Caco-2 (cell line): ENCODE data around the gene EEIG1. TPM values are rescaled to one million over a fixed set of nuclear protein-coding genes. Genes with fewer than 3 reads are reported as not detected.

Source experiments
- BruUV-seq: library from RNA; stranded (reverse); fragments of 400-500 nt; replicated peaks from 2 replicates; lab custom pipeline; 2021; lab: Mats Ljungman, UMichigan
- CTCF ChIA-PET: fragments of 300-600 bp; sonication (Branson Sonifier 250); formaldehyde crosslinking; loops from one replicate; lab custom pipeline; 2022; ENCODE audit warnings: antibody characterized with exemption; lab: Charles Lee
- POLR2A ChIA-PET: fragments of 300-600 bp; sonication (Branson Sonifier 250); formaldehyde crosslinking; loops from one replicate; lab custom pipeline; 2022; ENCODE audit warnings: antibody characterized with exemption; lab: Charles Lee
- DNase-seq, 2 experiments: peaks; one replicate each; pipeline versions ENCODE4 v3.0.0 to v3.0.0-alpha.2; 2020 to 2022
- H3K27me3 ChIP-seq: replicated peaks from 2 replicates; pipeline ENCODE4 v1.6.0; 2011; ENCODE audit warnings: low read length; ENCODE audit not compliant: control insufficient read depth, insufficient read depth
- H3K36me3 ChIP-seq: 2 replicates; pipeline ENCODE4 v1.5.1; 2011; ENCODE audit warnings: low read length; ENCODE audit not compliant: control insufficient read depth, insufficient read depth
- H3K4me1 ChIP-seq: fragments of 250-450 bp; sonication (Bioruptor Pico); 2 replicates; pipeline ENCODE4 v1.5.1; 2020; ENCODE audit warnings: mild to moderate bottlenecking
- H3K4me3 ChIP-seq: 2 replicates; pipeline ENCODE4 v1.5.1; 2011; ENCODE audit warnings: low read depth, mild to moderate bottlenecking, control low read depth, low read length
- H3K9me3 ChIP-seq: fragments of 250-450 bp; sonication (Bioruptor Pico); 2 replicates; pipeline ENCODE4 v1.5.1; 2020; ENCODE audit warnings: mild to moderate bottlenecking, moderate library complexity
- H3K27ac Mint-ChIP-seq: one replicate; pipeline ENCODE4 v1.8.0; 2022; ENCODE audit warnings: mixed read lengths; ENCODE audit not compliant: unreplicated experiment
- H3K27me3 Mint-ChIP-seq: one replicate; pipeline ENCODE4 v1.8.0; 2022; ENCODE audit warnings: mixed read lengths; ENCODE audit not compliant: insufficient read depth, unreplicated experiment
- H3K36me3 Mint-ChIP-seq: one replicate; pipeline ENCODE4 v1.8.0; 2022; ENCODE audit warnings: mild to moderate bottlenecking, mixed read lengths; ENCODE audit not compliant: insufficient read depth, unreplicated experiment
- H3K4me1 Mint-ChIP-seq: one replicate; pipeline ENCODE4 v1.8.0; 2022; ENCODE audit warnings: low read depth, mixed read lengths; ENCODE audit not compliant: unreplicated experiment
- H3K4me3 Mint-ChIP-seq: one replicate; pipeline ENCODE4 v1.8.0; 2022; ENCODE audit warnings: mild to moderate bottlenecking, moderate library complexity, mixed read lengths; ENCODE audit not compliant: unreplicated experiment
- H3K9me3 Mint-ChIP-seq: one replicate; pipeline ENCODE4 v1.8.0; 2022; ENCODE audit warnings: mixed read lengths; ENCODE audit not compliant: unreplicated experiment
- CTCF ChIP-seq, 2 experiments: fragments of 200-600 bp in 1 of 2; IDR thresholded peaks; 1 replicate in 1 of 2; 2 replicates in 1 of 2; pipeline versions ENCODE4 v1.5.1 to v1.8.0; 2011 to 2022; ENCODE audit warnings: antibody characterized with exemption in 1 of 2, control low read depth in 1 of 2, inconsistent platforms in 1 of 2, low read depth in 1 of 2, low read length in 1 of 2, mild to moderate bottlenecking in 1 of 2, moderate library complexity in 1 of 2; ENCODE audit not compliant: insufficient read depth in 1 of 2, severe bottlenecking in 1 of 2, unreplicated experiment in 1 of 2
- intact Hi-C: fragments of 100-400 bp; cut with micrococcal nuclease; formaldehyde crosslinking; loops from one replicate; pipeline ENCODE4 v1.10.0; 2022; ENCODE audit not compliant: unreplicated experiment
- total RNA-seq: library from RNA; stranded (reverse); gene quantifications from 2 replicates; pipeline ENCODE4 v1.2.3, GENCODE V29; 2022

EEIG1 gene
- total RNA-seq, 1 experiment from 2014 or later = 47.1 TPM

DNA sequence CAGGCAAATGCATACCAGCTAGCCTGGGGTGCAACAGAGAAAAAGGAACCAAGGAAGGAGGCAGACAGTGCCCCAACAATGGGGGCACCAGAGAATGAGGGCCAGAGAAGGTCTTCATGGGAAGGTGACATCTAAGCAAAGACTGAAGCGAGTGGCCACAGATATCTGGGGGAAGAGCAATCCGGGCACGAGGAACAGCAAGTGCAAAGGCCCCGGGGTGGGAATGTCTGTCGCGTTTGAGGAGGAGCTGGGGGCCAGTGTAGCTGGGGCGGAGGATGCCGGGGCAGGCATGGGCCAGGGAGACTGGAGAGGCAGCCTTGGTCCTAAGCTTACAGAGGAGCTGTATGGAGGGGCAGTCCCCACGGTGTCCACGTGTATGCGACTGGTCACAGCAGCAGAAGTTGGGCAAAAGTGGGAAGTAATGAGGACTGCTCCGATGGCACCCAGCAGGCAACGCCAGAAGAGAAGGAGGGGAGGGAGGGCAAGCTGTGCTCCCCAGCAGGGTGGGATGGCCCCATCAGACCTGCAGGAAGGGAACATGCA is 19.1 kb downstream of the EEIG1 start:
- no peak overlapping the region for H3K4me3 ChIP-seq
- H3K27me3 ChIP-seq = no peaks in the 10 kb centered on the region
- H3K4me1 Mint-ChIP-seq = peaks cover 12% of the 10 kb centered on the region
- POLR2A ChIA-PET = no interaction called here
- BruUV-seq = no TSS peak
- no peak for TF ChIP-seq CTCF (IDR thresholded peaks at IDR 0.05; ENCODE audit: insufficient read depth in 1 of 2, low read depth in 1 of 2, low read length in 1 of 2, severe bottlenecking in 1 of 2, unreplicated experiment in 1 of 2)
- peaks cover 6% of the 10 kb centered on the region for H3K9me3 ChIP-seq
- intact Hi-C loops = no loop called here
- H3K4me1 ChIP-seq = peaks cover 14% of the 10 kb centered on the region
- H3K36me3 Mint-ChIP-seq = peaks cover 29% of the 10 kb centered on the region
- H3K9me3 Mint-ChIP-seq = no peaks in the 10 kb centered on the region
- no peaks in the 10 kb centered on the region for H3K27me3 Mint-ChIP-seq
- DNase-seq = no peak
- CTCF ChIA-PET = no interaction called here
- H3K27ac Mint-ChIP-seq = no peak overlapping the region
- no peaks in the 10 kb centered on the region for H3K36me3 ChIP-seq
- no peak overlapping the region for H3K4me3 Mint-ChIP-seq

DNA sequence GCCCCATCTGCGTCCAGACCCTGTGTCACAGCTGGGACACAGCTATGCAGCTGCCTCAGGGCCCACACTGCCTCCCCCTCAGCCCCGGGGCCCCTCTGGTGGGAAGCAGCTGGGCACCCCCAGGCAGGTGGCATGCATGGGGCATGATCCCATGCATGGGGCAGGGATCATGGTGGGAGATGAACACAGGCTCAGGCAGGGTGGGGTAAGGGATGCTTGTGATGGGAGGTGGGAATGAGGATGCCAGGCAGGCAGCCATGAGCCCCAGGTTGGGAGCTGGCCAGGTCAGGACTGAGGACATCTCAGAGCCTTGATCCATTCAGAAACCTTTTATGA is 19.7 kb downstream of the EEIG1 start:
- intact Hi-C loops = no loop called here
- CTCF ChIA-PET = interaction anchor here (1.0 kb wide), 1 partner anchor 18 kb away, joined by 4 read pairs; no protein-coding TSS in a partner anchor
- H3K36me3 Mint-ChIP-seq = peaks cover 29% of the 10 kb centered on the region
- no peak overlapping the region for H3K4me3 Mint-ChIP-seq
- BruUV-seq = no TSS peak
- Histone ChIP-seq H3K9me3 (peaks cover 6% of the 10 kb centered on the region), H3K36me3 (no peaks in the 10 kb centered on the region), H3K4me3 (no peak overlapping the region), H3K4me1 (peaks cover 15% of the 10 kb centered on the region), H3K27me3 (no peaks in the 10 kb centered on the region)
- H3K9me3 Mint-ChIP-seq = no peaks in the 10 kb centered on the region
- no peaks in the 10 kb centered on the region for H3K27me3 Mint-ChIP-seq
- POLR2A ChIA-PET = no interaction called here
- DNase-seq = no peak
- H3K4me1 Mint-ChIP-seq = peaks cover 13% of the 10 kb centered on the region
- H3K27ac Mint-ChIP-seq = no peak overlapping the region
- TF ChIP-seq CTCF (IDR thresholded peaks at IDR 0.05; ENCODE audit: insufficient read depth in 1 of 2, low read depth in 1 of 2, low read length in 1 of 2, severe bottlenecking in 1 of 2, unreplicated experiment in 1 of 2) = no peak

GRCh38 chr9:127960410-127961154 is 20.2 kb downstream of the EEIG1 start:
- TF ChIP-seq CTCF (IDR thresholded peaks at IDR 0.05; ENCODE audit: insufficient read depth in 1 of 2, low read depth in 1 of 2, low read length in 1 of 2, severe bottlenecking in 1 of 2, unreplicated experiment in 1 of 2) = no peak
- intact Hi-C loops = no loop called here
- H3K27me3 Mint-ChIP-seq = no peaks in the 10 kb centered on the region
- no peaks in the 10 kb centered on the region for H3K9me3 Mint-ChIP-seq
- H3K4me1 Mint-ChIP-seq = peaks cover 17% of the 10 kb centered on the region
- H3K4me3 Mint-ChIP-seq = no peak overlapping the region
- DNase-seq = no peak
- peak overlapping the region; percentile 1 for H3K27ac Mint-ChIP-seq
- CTCF ChIA-PET = interaction anchor here (0.6 to 1.0 kb wide), 2 partner anchors 17 to 18 kb away, joined by 3 to 4 read pairs; no protein-coding TSS in a partner anchor
- H3K4me1 ChIP-seq = peaks cover 16% of the 10 kb centered on the region
- BruUV-seq = no TSS peak
- H3K27me3 ChIP-seq = no peaks in the 10 kb centered on the region
- peaks cover 6% of the 10 kb centered on the region for H3K9me3 ChIP-seq
- peaks cover 28% of the 10 kb centered on the region for H3K36me3 Mint-ChIP-seq
- POLR2A ChIA-PET = interaction anchor here (0.5 kb wide), 1 partner anchor 20 kb away, joined by 7 read pairs; no protein-coding TSS in a partner anchor
- no peak overlapping the region for H3K4me3 ChIP-seq
- no peaks in the 10 kb centered on the region for H3K36me3 ChIP-seq
